Right cardiac atrium (tissue), 5 donors: ENCODE measurements around the gene BRDT. TPM values are rescaled to one million over a fixed set of nuclear protein-coding genes. Genes with fewer than 3 reads are reported as not detected.

Source experiments
- ATAC-seq, 2 donors: fragments of 200-7000 bp; cut with Tn5 transposase; one replicate each; pipeline versions ENCODE4 v1.8.0 to v1.9.1; 2020; ENCODE audit warnings: moderate library complexity in 2 of 2, mild to moderate bottlenecking in 1 of 2
- DNase-seq, 3 donors: peaks; one replicate each; pipeline ENCODE4 v3.0.0-alpha.2; 2020
- H3K27ac ChIP-seq: one replicate; pipeline ENCODE4 v1.5.1; 2013; ENCODE audit warnings: mild to moderate bottlenecking, low read length, control low read depth, moderate library complexity
- H3K27me3 ChIP-seq: one replicate; pipeline ENCODE4 v1.6.1; 2013; ENCODE audit not compliant: control insufficient read depth, insufficient read depth
- H3K4me1 ChIP-seq: one replicate; pipeline ENCODE4 v1.6.1; 2013; ENCODE audit warnings: low read length; ENCODE audit not compliant: control insufficient read depth, insufficient read depth
- H3K4me3 ChIP-seq: one replicate; pipeline ENCODE4 v1.5.1; 2013; ENCODE audit warnings: low read length, control low read depth
- H3K9me3 ChIP-seq: one replicate; pipeline ENCODE4 v1.6.1; 2013; ENCODE audit warnings: low read length; ENCODE audit not compliant: control insufficient read depth
- WGBS: extraction: QIAGEN DNeasy Blood & Tissue Kit; methylation state at CpG from one replicate; pipeline ENCODE4 v1.1.7; 2013; 5-methylcytosine and 5-hydroxymethylcytosine counted together
- intact Hi-C, 4 donors: fragments of 100-400 bp; cut with DNase I; formaldehyde crosslinking; loops; one replicate each; pipeline versions ENCODE4 v1.11.0 to v1.14.0; 2022 to 2023
- polyA plus RNA-seq: library from polyadenylated mRNA; stranded (reverse); fragments of 200-250 nt; gene quantifications from one replicate; pipeline ENCODE4 v1.2.3, GENCODE V29; 2013
- total RNA-seq, 4 donors: library from RNA; stranded (reverse); fragmentation: NEBNext Ultra II Directional; extraction: Animal tissue kit (Norgen Biotek cat#: 25700); gene quantifications; one replicate each; pipeline ENCODE4 v1.2.1, GENCODE V29; 2021
- donor health status: healthy with polysubstance abuse.
- donor health status: DM: no; HTN: yes; CAD: no.
- donor health status: DM: no; HTN: no; CAD: no.
- donor health status: DM: no; HTN: yes; CAD: no; lungs with severe emphysema.
- donor health status: DM: yes; HTN: yes; CAD: no.

BRDT gene
- total and polyA plus RNA-seq, 5 donors, result not detected

DNA sequence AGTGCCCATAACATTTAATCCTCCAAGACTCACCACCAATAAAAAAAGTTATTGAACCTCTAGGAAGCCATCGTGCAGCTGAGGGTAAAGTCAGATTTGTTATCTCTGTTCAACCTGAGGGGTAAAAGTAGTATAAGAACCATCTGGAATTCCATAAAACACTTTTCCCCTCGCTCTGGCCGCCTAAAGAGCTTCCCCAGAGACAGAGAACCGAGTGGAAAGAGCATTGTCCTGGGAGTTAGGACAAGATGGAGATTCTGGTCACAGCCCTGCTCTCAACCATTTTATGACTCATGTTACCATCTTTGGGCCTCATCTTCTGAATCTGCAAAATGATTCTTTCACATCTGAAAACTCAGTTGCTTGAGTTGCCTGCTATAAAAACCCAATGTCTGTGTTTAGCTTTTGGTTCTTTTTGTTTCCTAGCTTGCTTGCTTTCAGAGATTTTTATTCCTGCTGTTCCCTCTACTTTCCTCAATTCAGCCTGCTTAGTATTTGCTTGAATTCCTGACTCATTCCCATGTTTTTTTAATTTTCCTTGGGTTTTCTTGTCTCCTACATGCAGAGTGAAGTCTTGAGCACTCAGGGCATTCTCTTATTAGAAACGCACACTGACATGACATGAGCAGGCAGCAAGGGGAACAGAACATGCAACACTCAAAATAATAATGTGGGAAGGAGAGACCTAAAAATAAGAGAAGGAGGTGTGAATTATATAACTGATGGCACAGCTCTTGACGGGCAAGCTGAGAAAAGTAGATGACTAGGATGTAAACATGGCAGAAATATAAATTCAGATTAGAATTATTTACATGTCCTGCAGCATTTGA is 82.3 kb downstream of the BRDT start:
- no peak overlapping the region for H3K4me3 ChIP-seq
- ATAC-seq (no peak), DNase-seq (no peak)
- H3K27ac ChIP-seq, result no peak overlapping the region
- intact Hi-C loops, result no loop called here
- H3K27me3 ChIP-seq, result no peaks in the 10 kb centered on the region
- no peaks in the 10 kb centered on the region for H3K4me1 ChIP-seq
- no peaks in the 10 kb centered on the region for H3K9me3 ChIP-seq
- 77% methylated on average over 6 of the region's 6 CpGs for WGBS

DNA sequence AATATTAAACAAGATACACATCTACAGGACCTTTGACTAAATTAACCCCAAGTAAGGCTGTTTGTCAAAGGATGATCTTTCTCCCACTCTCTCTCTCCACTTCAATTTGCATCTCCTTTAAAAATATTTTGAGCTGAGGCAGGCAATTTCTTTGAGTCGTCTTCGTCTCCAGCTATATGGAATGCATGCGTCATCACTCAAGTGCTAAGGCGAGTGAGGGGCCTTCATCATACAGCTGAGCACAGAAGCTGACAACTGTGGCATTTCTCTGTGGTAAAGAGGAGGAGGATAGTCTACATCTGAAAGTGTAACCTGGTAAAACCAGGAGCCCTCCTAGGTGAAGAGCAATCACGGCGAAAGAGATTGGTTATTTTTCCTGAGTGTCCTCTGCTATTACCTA is 88.2 kb downstream of the BRDT start:
- intact Hi-C loops, result no loop called here
- WGBS, result 60% methylated on average over 6 of the region's 6 CpGs
- Histone ChIP-seq H3K9me3 (no peaks in the 10 kb centered on the region), H3K4me3 (no peak overlapping the region), H3K4me1 (no peaks in the 10 kb centered on the region), H3K27ac (no peak overlapping the region), H3K27me3 (no peaks in the 10 kb centered on the region)
- DNase-seq (no peak), ATAC-seq (no peak)

DNA sequence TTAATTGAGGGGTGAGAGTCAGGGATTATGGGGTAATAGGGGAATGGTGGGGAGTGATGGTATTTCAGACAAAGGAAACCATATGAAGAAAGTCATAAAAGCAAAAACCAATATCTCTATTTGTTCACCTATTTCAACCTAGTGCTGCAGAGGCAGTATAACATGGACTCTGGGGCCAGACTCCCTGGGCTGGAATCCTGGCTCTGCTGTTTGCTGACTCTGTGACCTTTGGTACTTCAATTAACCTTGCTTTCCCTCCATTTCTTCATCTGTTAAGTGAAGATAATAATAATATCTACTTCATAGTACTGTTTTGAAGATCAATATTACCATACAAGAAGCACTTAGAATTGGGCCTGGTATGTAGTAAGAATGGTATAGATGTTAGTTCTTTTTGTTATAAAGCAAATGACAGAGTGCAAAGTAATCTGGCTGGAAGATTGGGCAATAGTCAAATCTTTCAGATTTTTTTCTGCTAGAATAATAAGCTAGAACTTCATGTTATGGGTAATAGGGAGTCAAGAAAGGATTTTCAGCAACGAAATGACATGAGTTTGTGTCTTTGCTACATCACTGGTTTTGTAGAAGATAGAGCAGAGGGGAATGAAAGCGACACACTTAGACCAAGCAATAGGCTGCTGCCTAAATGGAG is 89.6 kb downstream of the BRDT start:
- no peaks in the 10 kb centered on the region for H3K27me3 ChIP-seq
- no peaks in the 10 kb centered on the region for H3K9me3 ChIP-seq
- no peak overlapping the region for H3K27ac ChIP-seq
- no peak for ATAC-seq
- no peaks in the 10 kb centered on the region for H3K4me1 ChIP-seq
- intact Hi-C loops, result no loop called here
- WGBS, result 92% methylated on average over 2 of the region's 2 CpGs
- no peak for DNase-seq
- H3K4me3 ChIP-seq, result no peak overlapping the region

DNA sequence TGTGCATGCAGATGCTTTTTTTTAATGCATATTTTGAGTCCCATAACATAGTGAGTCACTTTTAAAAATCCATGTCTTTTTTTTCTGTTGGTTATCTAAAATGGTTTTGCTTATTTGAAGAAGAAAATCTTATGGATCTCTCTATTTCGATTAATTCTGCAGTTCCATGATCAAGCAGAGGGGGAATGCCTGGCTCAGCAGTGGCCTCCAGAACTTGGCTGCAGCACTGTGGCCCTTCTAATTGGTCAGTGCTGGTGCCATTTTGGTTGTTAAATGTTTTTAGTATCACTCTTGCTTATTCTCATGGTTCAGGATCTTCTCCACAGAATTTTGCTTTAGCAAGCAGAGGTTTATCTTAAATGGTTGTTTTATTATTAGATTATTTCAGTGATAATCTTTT is 91.8 kb downstream of the BRDT start:
- 84% methylated on average over 1 of the region's 1 CpG for WGBS
- DNase-seq (no peak), ATAC-seq (no peak)
- Histone ChIP-seq H3K27me3 (no peaks in the 10 kb centered on the region), H3K9me3 (no peaks in the 10 kb centered on the region), H3K4me3 (no peak overlapping the region), H3K27ac (no peak overlapping the region), H3K4me1 (no peaks in the 10 kb centered on the region)
- intact Hi-C loops, result no loop called here

DNA sequence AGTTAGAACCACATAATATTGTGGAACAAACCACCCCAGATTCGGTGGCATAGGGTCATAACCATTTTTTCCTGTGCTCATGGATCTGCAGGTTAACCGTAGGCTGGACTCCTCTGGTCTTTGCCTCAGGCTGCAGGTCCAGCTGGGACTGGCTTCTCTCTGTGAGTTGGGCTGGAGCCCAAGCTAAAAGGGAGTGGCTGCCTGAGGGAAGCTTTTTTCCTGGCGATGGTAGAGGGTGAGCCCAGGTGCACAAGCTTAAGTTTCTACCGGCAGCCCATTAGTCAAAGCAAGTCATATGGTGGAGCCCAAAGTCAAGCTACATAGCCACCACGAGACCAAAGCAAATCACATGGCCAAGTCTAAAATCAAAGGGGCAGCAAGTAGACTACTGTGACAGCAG is 94.4 kb downstream of the BRDT start:
- no peaks in the 10 kb centered on the region for H3K9me3 ChIP-seq
- intact Hi-C loops, result no loop called here
- ATAC-seq, result no peak
- no peaks in the 10 kb centered on the region for H3K4me1 ChIP-seq
- no peak overlapping the region for H3K27ac ChIP-seq
- no peak for DNase-seq
- no peaks in the 10 kb centered on the region for H3K27me3 ChIP-seq
- 83% methylated on average over 5 of the region's 5 CpGs for WGBS
- H3K4me3 ChIP-seq, result no peak overlapping the region

DNA sequence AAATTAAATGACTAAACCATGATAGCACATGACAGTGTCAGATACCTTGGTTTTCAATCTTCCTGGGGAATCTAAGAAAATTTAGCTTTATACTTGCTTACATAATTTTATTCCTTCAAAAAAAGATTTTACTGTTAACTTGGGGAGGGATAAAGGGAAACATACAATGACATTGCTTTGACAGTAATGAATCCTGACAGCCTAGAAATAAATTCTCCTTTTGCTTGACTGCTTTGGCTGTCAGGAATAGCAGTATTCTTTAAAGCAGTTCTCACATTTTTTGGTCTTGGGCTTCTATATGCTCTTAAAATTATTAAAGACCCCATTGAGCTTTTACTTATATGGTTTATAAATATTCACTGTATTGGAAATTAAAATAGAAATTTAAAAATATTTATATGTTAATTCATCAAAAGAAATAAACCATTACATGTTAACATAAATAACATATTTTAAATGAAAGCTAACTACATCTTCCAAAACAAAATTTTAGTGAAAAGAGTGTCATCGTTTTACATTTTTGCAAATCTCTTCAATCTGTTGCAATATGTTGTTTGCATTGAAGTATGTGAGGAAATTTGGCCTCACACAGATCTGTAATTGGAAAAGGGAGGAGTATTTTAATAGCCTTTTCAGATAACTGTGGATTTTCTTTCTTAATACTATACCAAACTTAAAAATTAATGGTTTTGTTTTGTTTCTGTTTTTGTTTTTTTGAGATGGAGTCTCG is 96.7 kb downstream of the BRDT start:
- WGBS, result 87% methylated on average over 2 of the region's 2 CpGs

DNA sequence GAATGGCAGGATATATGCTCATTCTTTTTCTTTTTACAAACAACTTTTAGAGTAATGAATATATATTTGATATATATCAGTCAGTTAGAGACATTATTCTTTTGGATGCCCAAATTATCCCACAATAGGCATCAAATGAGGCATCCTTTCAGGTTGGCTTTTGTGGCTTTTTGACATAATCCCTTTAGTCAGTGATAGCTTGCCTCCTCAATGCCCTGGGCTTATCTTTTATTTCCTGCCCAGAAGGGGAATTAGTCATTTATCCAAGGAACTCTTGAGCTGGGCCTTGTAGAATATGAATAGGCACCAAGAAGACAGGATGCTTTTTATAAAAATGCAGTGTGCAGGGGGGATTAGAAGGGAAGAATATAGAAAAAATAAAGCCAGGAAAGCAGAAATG is 102.7 kb downstream of the BRDT start:
- DNase-seq (no peak), ATAC-seq (no peak)
- Histone ChIP-seq H3K4me1 (no peaks in the 10 kb centered on the region), H3K27me3 (no peaks in the 10 kb centered on the region), H3K27ac (no peak overlapping the region), H3K9me3 (no peaks in the 10 kb centered on the region), H3K4me3 (no peak overlapping the region)
- intact Hi-C loops, result no loop called here

More for the DNA sequence above, 96.7 kb downstream of the BRDT start:
- Histone ChIP-seq H3K27ac (no peak overlapping the region), H3K27me3 (no peaks in the 10 kb centered on the region), H3K4me1 (no peaks in the 10 kb centered on the region), H3K9me3 (no peaks in the 10 kb centered on the region), H3K4me3 (no peak overlapping the region)
- no peak for ATAC-seq
- no peak for DNase-seq
- intact Hi-C loops, result no loop called here

Other genes starting within 250 kb of the BRDT start
- gene TGFBR3, start 63.2 kb upstream of the BRDT start, total RNA-seq, result 10 to 100 TPM; 36.4 to 52.4 (median 39.2) TPM
- 14.5 TPM for gene TGFBR3, start 63.2 kb upstream of the BRDT start, polyA plus RNA-seq
- gene EPHX4, start 80.6 kb downstream of the BRDT start, total RNA-seq, result 1 to 10 TPM in 1 of 4 donors, under 1 TPM in 2, not detected in 1; 0.47 to 2.2 (median 0.69) TPM
- 1.4 TPM for gene EPHX4, start 80.6 kb downstream of the BRDT start, polyA plus RNA-seq
- gene SETSIP, start 126.0 kb downstream of the BRDT start, total RNA-seq, result not detected
- gene SETSIP, start 126.0 kb downstream of the BRDT start, polyA plus RNA-seq, result not detected
- 1 to 10 TPM; 2.7 to 6.2 (median 5.3) TPM for gene BTBD8, start 130.9 kb downstream of the BRDT start, total RNA-seq
- 1.5 TPM for gene BTBD8, start 130.9 kb downstream of the BRDT start, polyA plus RNA-seq